LHCN-M2 (cell line): ENCODE data around the gene TAC3. TPM values are rescaled to one million over a fixed set of nuclear protein-coding genes. Genes with fewer than 3 reads are reported as not detected.
"Not testable (repeated sequence)": the region's sequence is repeated elsewhere in the genome, so short reads cannot be mapped to it uniquely, and the experiment has no call there.

Source experiments
- DNase-seq: peaks from one replicate; pipeline ENCODE4 v3.0.0-alpha.2; 2012; ENCODE audit warnings: low read depth
- total RNA-seq: library from RNA; depleted of rRNA; stranded (reverse); fragments of >200 nt; gene quantifications from 2 replicates; pipeline ENCODE4 v1.2.3, GENCODE V29; 2014; rRNA removed

TAC3 gene
- total RNA-seq, 1 experiment from 2014 or later, result 1.5 TPM

DNA sequence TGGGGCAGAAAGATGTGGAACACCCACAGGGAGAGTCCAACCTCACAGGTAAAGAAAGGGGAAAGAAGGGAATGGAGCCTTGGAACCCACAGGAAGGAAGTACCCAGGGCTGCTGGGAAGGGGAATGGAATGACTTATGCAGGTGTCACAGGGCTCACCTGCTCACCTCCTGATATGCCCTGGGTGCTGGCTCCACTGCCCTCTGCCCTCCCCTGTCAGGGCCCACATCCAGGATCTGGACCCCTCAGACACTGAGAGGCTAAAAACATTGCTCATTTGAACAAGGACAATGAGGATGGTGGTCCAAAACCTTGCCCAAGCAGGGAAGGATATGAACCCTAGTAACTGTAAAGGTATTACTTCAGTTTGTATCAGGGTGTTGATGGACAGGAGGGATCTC is 29.3 kb downstream of the TAC3 start:
- DNase-seq, result no peak

DNA sequence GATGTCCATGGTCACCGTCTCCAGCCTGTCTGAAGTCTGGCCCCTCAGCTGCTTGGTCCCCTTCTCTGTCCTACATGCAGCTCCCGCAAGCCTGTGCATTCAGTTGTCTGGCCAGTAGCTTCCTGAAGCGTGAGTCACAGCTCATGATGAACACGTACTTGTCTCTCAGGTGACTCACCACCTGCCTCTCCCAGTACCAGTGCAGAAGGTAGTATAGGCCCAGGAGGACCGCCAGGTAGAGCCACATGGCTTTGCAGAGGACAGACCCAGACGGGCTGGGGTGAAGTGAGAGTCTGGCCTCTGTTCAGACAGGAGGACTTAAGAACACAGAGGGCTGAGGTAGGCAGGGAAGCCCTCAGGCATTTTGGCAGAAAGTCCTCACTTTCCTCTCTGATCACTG is 30.6 kb downstream of the TAC3 start:
- not testable (repeated sequence) for DNase-seq

DNA sequence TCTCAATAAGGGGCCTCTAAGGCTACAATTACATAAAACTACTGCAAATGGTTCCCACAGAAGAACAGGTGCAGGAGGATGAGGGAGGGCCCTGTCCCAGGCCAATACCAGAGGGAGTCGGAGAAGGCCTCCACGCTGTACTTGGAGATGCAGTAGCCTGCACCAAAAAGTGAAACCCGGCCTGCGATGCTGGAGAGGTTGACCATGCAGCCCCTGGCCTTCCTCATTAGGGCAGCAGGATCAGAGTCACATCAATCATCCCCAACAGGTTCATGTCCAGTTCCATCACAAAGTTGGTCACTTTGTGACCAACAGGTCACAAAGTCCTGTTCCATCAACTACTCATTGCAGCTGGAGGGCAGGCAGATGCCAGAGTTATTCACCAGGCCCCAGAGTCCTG is 32.9 kb downstream of the TAC3 start:
- DNase-seq, result no peak

DNA sequence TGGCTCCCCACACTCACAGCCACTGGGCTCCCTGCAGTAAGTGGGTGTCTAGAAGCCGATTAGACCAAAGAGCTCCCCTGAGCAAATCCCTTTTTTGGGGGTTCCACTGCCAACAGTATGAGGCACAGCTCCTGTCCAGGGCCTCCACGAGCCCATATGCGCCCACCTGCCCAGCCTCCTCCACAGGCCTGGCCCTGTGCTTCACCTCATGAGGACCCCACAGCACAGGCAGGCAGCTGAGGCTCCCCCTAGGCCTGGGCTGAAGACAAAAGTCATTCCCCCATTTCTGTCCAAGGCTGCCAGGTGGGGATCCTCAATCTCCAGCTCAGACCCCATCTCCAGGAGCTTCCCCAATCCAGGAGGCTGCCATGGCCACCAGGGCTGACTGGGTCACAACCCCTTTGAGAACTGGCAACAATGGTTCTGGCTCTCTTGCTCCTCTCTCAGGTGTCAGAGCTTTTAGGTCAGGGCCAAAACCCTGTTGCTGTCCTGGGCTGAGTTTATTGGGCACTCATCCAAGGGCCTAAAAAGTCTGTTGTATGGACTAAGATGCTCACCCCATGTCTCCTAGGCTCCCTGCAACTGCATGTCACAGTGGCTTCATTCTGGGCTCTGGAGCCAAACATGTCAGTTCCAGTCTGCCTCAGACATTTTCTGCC is 33.6 kb downstream of the TAC3 start:
- not testable (repeated sequence) for DNase-seq

DNA sequence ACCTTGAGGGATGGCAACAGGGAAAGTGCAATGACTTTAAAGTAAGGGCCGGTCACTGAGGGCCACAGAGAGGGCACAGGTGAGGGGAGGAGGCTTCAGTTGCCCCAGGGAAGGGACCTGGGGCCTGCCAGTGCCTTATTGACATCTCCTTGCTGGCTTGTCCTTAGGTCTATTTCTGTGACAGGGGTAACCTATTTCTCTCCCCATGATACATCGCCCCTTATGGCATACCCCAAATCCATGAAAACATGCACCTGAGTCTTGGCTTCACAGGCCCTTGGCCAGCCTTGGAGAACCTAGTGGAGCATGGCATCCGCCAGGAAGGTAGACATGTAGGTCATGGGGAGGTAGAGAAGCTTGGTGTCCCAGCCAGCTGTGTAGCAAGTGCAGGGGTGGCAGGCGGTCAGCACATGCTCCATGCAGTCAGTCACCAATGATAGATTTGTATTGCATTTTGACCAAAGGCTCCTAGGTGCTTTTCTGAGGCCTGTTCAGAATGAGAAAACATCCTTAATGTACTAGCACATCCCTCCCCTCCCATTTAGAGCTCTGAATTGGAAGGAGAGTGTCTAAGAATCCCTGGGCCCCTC is 35.3 kb downstream of the TAC3 start:
- no peak for DNase-seq

GRCh38 chr12:56980268-56980667 is 36.1 kb downstream of the TAC3 start:
- no peak for DNase-seq

- no peak for DNase-seq
Observed at GRCh38 chr12:56979628-56980027, 36.7 kb downstream of the TAC3 start.

GRCh38 chr12:56978397-56979138 is 37.8 kb downstream of the TAC3 start:
- no peak for DNase-seq

GRCh38 chr12:56977361-56977760 is 39.0 kb downstream of the TAC3 start:
- DNase-seq, result not testable (repeated sequence)

- DNase-seq, result not testable (repeated sequence)
Observed at GRCh38 chr12:56974224-56974623, 42.1 kb downstream of the TAC3 start.

DNA sequence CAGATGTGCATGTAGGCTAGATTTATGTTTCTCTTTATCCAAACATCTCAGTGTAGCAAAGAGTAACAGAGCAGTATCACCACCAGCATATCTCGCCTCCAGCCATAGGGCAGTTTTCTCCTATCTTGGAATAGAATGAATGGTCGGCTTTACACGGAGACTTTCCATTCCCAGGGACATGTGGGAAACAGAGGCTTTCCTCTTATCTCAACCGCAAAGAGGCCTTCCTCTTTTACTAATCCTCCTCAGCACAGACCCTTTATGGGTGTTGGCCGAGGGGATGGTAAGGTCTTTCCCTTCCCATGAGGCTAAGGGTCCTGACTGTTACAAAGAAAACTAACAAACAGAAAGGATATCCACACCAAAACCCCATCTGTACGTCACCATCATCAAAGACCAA is 47.4 kb downstream of the TAC3 start:
- DNase-seq, result not testable (repeated sequence)

- not testable (repeated sequence) for DNase-seq
Observed at GRCh38 chr12:56965997-56966642, 50.2 kb downstream of the TAC3 start.

DNA sequence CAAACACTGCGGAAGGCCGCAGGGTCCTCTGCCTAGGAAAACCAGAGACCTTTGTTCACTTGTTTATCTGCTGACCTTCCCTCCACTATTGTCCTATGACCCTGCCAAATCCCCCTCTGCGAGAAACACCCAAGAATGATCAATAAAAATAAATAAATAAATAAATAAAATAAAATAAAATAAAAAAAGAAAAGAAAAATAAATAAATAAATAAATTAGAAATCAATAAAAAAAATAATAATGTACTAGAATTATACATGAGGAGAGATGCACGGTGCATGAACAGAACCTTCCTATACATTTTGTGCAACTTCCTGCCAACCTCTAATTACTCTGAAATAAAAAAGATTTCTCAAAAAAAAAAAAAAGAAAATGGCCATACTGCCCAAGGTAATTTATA is 51.2 kb downstream of the TAC3 start:
- DNase-seq, result not testable (repeated sequence)

DNA sequence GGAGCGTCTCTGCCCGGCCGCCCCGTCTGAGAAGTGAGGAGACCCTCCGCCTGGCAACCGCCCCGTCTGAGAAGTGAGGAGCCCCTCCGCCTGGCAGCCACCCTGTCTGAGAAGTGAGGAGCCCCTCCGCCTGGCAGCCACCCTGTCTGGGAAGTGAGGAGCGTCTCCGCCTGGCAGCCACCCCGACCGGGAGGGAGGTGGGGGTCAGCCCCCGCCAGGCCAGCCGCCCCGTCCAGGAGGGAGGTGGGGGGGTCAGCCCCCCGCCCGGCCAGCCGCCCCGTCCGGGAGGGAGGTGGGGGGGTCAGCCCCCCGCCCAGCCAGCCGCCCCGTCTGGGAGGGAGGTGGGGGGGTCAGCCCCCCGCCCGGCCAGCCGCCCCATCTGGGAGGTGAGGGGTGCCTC is 52.8 kb downstream of the TAC3 start:
- not testable (repeated sequence) for DNase-seq

DNA sequence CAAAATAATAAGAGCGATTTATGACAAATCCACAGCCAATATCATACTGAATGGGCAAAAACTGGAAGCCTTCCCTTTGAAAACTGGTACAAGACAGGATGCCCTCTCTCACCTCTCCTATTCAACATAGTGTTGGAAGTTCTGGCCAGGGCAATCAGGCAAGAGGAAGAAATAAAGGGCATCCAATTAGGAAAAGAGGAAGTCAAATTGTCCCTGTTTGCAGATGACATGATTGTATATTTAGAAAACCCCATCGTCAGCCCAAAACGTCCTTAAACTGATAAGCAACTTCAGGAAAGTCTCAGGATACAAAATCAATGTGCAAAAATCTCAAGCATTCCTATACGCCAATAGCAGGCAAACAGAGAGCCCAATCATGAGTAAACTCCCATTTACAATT is 54.1 kb downstream of the TAC3 start:
- not testable (repeated sequence) for DNase-seq

Other genes starting within 250 kb of the TAC3 start
- not detected in 2 replicates for gene SDR9C7, start 82.1 kb downstream of the TAC3 start, total RNA-seq
- gene RDH16, start 58.9 kb downstream of the TAC3 start, total RNA-seq, result not detected in 2 replicates
- 3.9 and 4.9 TPM in 2 replicates for gene ZBTB39, start 10.0 kb downstream of the TAC3 start, total RNA-seq
- gene MYO1A, start 33.6 kb upstream of the TAC3 start, total RNA-seq, result 0.06 TPM in 1 of 2 replicates, not detected in the other
- 29.3 and 37.3 TPM in 2 replicates for gene NEMP1, start 62.3 kb upstream of the TAC3 start, total RNA-seq
- 53.8 and 55.9 TPM in 2 replicates for gene NAB2, start 72.6 kb upstream of the TAC3 start, total RNA-seq
- gene STAT6, start 94.8 kb upstream of the TAC3 start, total RNA-seq, result 82.6 and 89.3 TPM in 2 replicates
- 89.0 and 99.6 TPM in 2 replicates for gene LRP1, start 112.0 kb upstream of the TAC3 start, total RNA-seq
- gene LRP1-AS, start 131.1 kb upstream of the TAC3 start, total RNA-seq, result not detected in 2 replicates
- 1.2 and 1.4 TPM in 2 replicates for gene NXPH4, start 200.3 kb upstream of the TAC3 start, total RNA-seq
- 143 and 171 TPM in 2 replicates for gene SHMT2, start 213.2 kb upstream of the TAC3 start, total RNA-seq
- 10.0 and 29.8 TPM in 2 replicates for gene STAC3, start 234.7 kb upstream of the TAC3 start, total RNA-seq